ENCODE results near the gene ALPP.

Gene ALPP

GRCh38 chr2:232410238-232410900 lies 31.8 kb downstream of the ALPP start:
- Histone ChIP-seq H3K4me3 (ENCODE audit: low read depth, low read length) (no peak overlapping the region), H3K27ac (no peak overlapping the region), H3K36me3 (replicated peaks) (no peaks in the 10 kb centered on the region), H3K27me3 (replicated peaks) (peaks cover 11% of the 10 kb centered on the region)
- no peak for DNase-seq
- no peak for TF ChIP-seq CTCF (IDR thresholded peaks at IDR 0.05; ENCODE audit: low read depth, low read length, missing control alignments)
- in situ Hi-C loops (cut with HindIII; ENCODE audit: low pct_ligation_motif_present, low sequenced_read_pairs): no loop called here

GRCh38 chr2:232411901-232412629 lies 33.5 kb downstream of the ALPP start:
- no peak for TF ChIP-seq CTCF (IDR thresholded peaks at IDR 0.05; ENCODE audit: low read depth, low read length, missing control alignments)
- Histone ChIP-seq H3K27me3 (replicated peaks) (peaks cover 11% of the 10 kb centered on the region), H3K27ac (no peak overlapping the region), H3K4me3 (ENCODE audit: low read depth, low read length) (no peak overlapping the region), H3K36me3 (replicated peaks) (no peaks in the 10 kb centered on the region)
- in situ Hi-C loops (cut with HindIII; ENCODE audit: low pct_ligation_motif_present, low sequenced_read_pairs): no loop called here
- no peak for DNase-seq

GRCh38 chr2:232412986-232413385 lies 34.4 kb downstream of the ALPP start:
- Histone ChIP-seq H3K4me3 (ENCODE audit: low read depth, low read length) (no peak overlapping the region), H3K36me3 (replicated peaks) (no peaks in the 10 kb centered on the region), H3K27me3 (replicated peaks) (peaks cover 11% of the 10 kb centered on the region), H3K27ac (no peak overlapping the region)
- no peak for DNase-seq
- TF ChIP-seq CTCF (IDR thresholded peaks at IDR 0.05; ENCODE audit: low read depth, low read length, missing control alignments): no peak
- in situ Hi-C loops (cut with HindIII; ENCODE audit: low pct_ligation_motif_present, low sequenced_read_pairs): no loop called here

- H3K27ac ChIP-seq: no peak overlapping the region
- in situ Hi-C loops (cut with HindIII; ENCODE audit: low pct_ligation_motif_present, low sequenced_read_pairs): no loop called here
- no peak overlapping the region for H3K4me3 ChIP-seq (ENCODE audit: low read depth, low read length)
- no peak for TF ChIP-seq CTCF (IDR thresholded peaks at IDR 0.05; ENCODE audit: low read depth, low read length, missing control alignments)
- DNase-seq: no peak
- peaks cover 32% of the 10 kb centered on the region for H3K27me3 ChIP-seq (replicated peaks)
- H3K36me3 ChIP-seq (replicated peaks): no peaks in the 10 kb centered on the region
These were observed 36.7 kb downstream of the ALPP start for GRCh38 chr2:232415138-232415690.

- TF ChIP-seq CTCF (IDR thresholded peaks at IDR 0.05; ENCODE audit: low read depth, low read length, missing control alignments): no peak
- H3K27me3 ChIP-seq (replicated peaks): peaks cover 39% of the 10 kb centered on the region
- no peak for DNase-seq
- H3K27ac ChIP-seq: no peak overlapping the region
- in situ Hi-C loops (cut with HindIII; ENCODE audit: low pct_ligation_motif_present, low sequenced_read_pairs): no loop called here
- no peak overlapping the region for H3K4me3 ChIP-seq (ENCODE audit: low read depth, low read length)
- no peaks in the 10 kb centered on the region for H3K36me3 ChIP-seq (replicated peaks)
These were observed 37.4 kb downstream of the ALPP start for GRCh38 chr2:232415736-232416520.

All from brain microvascular endothelial cell (primary cell).